Keratinocyte (primary cell): ENCODE data around the gene COX4I1. TPM values are rescaled to one million over a fixed set of nuclear protein-coding genes. Genes with fewer than 3 reads are reported as not detected.

Source experiments
- DNase-seq: peaks from one replicate; pipeline ENCODE4 v3.0.0-alpha.2; 2011; ENCODE audit warnings: low read depth, missing footprints, low spot score
- FAIRE-seq: peaks from 2 replicates; lab custom pipeline; 2011; peaks lifted over from hg19 to GRCh38; lab: Jason Lieb, UNC
- H2AFZ ChIP-seq: 2 replicates; pipeline ENCODE4 v1.6.0; 2012; ENCODE audit warnings: low read length, control low read depth, inconsistent platforms; ENCODE audit not compliant: control insufficient read depth
- H3K27ac ChIP-seq: 2 replicates; pipeline ENCODE4 v1.5.1; 2011; ENCODE audit warnings: low read length; ENCODE audit not compliant: control insufficient read depth, insufficient read depth
- H3K27me3 ChIP-seq: 3 replicates; pipeline ENCODE4 v1.6.0; 2011; ENCODE audit warnings: low read length; ENCODE audit not compliant: control insufficient read depth, insufficient read depth; ENCODE audit errors: extremely low read depth
- H3K36me3 ChIP-seq, 2 experiments: 2 replicates in 1 of 2; 3 replicates in 1 of 2; pipeline ENCODE4 v1.5.1; 2011; ENCODE audit warnings: low read length in 2 of 2, mild to moderate bottlenecking in 1 of 2; ENCODE audit not compliant: control insufficient read depth in 2 of 2, insufficient read depth in 2 of 2; ENCODE audit errors: extremely low read depth in 1 of 2
- H3K4me1 ChIP-seq: 3 replicates; pipeline ENCODE4 v1.5.1; 2011; ENCODE audit warnings: low read length; ENCODE audit not compliant: control insufficient read depth, insufficient read depth; ENCODE audit errors: extremely low read depth
- H3K4me2 ChIP-seq: 3 replicates; pipeline ENCODE4 v1.6.0; 2011; ENCODE audit warnings: low read depth, low read length; ENCODE audit not compliant: control insufficient read depth, insufficient read depth; ENCODE audit errors: extremely low read depth
- H3K4me3 ChIP-seq, 3 experiments: fragments of 200-600 bp in 1 of 3; sonication (generic) in 1 of 3; 2 replicates in 2 of 3; 3 replicates in 1 of 3; pipeline ENCODE4 v1.5.1; 2011 to 2016; ENCODE audit warnings: low read length in 3 of 3, mild to moderate bottlenecking in 3 of 3, control low read depth in 2 of 3, inconsistent platforms in 1 of 3, low read depth in 1 of 3, mixed read lengths in 1 of 3, mixed run types in 1 of 3, moderate library complexity in 1 of 3; ENCODE audit not compliant: control insufficient read depth in 2 of 3, insufficient read depth in 2 of 3; ENCODE audit errors: extremely low read depth in 1 of 3
- H3K79me2 ChIP-seq: 2 replicates; pipeline ENCODE4 v1.6.0; 2012; ENCODE audit warnings: low read length; ENCODE audit not compliant: control insufficient read depth, insufficient read depth
- H3K9ac ChIP-seq: 3 replicates; pipeline ENCODE4 v1.6.0; 2011; ENCODE audit warnings: low read length; ENCODE audit not compliant: control insufficient read depth, insufficient read depth; ENCODE audit errors: extremely low read depth
- H3K9me1 ChIP-seq: 3 replicates; pipeline ENCODE4 v1.6.0; 2011; ENCODE audit warnings: low read length; ENCODE audit not compliant: control insufficient read depth, insufficient read depth; ENCODE audit errors: extremely low read depth
- H3K9me3 ChIP-seq: 2 replicates; pipeline ENCODE4 v1.5.1; 2012; ENCODE audit warnings: low read depth, low read length; ENCODE audit not compliant: control insufficient read depth
- H4K20me1 ChIP-seq: 3 replicates; pipeline ENCODE4 v1.6.0; 2011; ENCODE audit warnings: low read length; ENCODE audit not compliant: control insufficient read depth, insufficient read depth; ENCODE audit errors: extremely low read depth
- CTCF ChIP-seq, 3 experiments: IDR thresholded peaks in 1 of 3; conservative IDR thresholded peaks in 1 of 3; optimal IDR thresholded peaks in 1 of 3; 2 replicates in 2 of 3; 3 replicates in 1 of 3; pipeline versions ENCODE3 to v1.5.1; 2011; ENCODE audit warnings: low read length in 3 of 3, mild to moderate bottlenecking in 3 of 3, moderate library complexity in 2 of 3, control low read depth in 1 of 3, inconsistent platforms in 1 of 3; ENCODE audit not compliant: insufficient read depth in 2 of 3; ENCODE audit errors: extremely low read depth in 1 of 3
- EZH2 ChIP-seq: IDR thresholded peaks from one replicate; pipeline ENCODE4 v1.6.1; 2012; ENCODE audit warnings: inconsistent platforms, mild to moderate bottlenecking, low read length, moderate library complexity
- dilution Hi-C: fragments of 300-500 bp; cut with MboI; formaldehyde crosslinking; loops from one replicate; pipeline ENCODE4 v1.7.0; 2020; ENCODE audit warnings: low sequenced_read_pairs; ENCODE audit not compliant: extremely low pct_ligation_motif_present
- polyA plus RNA-seq, 5 experiments: library from polyadenylated mRNA; depleted of rRNA in 3 of 5; stranded (reverse) in 3 of 5; stranded (forward) in 1 of 5; unstranded in 1 of 5; fragments of >200 nt; gene quantifications; 1 replicate in 1 of 5; 2 replicates in 3 of 5; 3 replicates in 1 of 5; pipeline versions ENCODE4 v1.2.1 to v1.2.3, GENCODE V29; 2011 to 2012; ENCODE audit warnings: missing spikeins in 2 of 5, low read depth in 1 of 5, low replicate concordance in 1 of 5

COX4I1 gene
- polyA plus RNA-seq, 1 donor (not counting 4 experiments of a cell fraction or from before 2014, with no cell fraction given) = 809 TPM

- Histone ChIP-seq H3K79me2 (no peaks in the 10 kb centered on the region), H2AFZ (no peak overlapping the region), H3K9ac (no peak overlapping the region), H3K4me2 (no peak overlapping the region), H3K9me3 (peaks cover 2% of the 10 kb centered on the region), H3K4me1 (no peaks in the 10 kb centered on the region), H4K20me1 (no peaks in the 10 kb centered on the region), H3K9me1 (no peaks in the 10 kb centered on the region), H3K27ac (no peak overlapping the region), H3K27me3 (peaks cover 10% of the 10 kb centered on the region), H3K4me3 (no peak overlapping the region), H3K36me3 (no peaks in the 10 kb centered on the region)
- no peak for DNase-seq
- TF ChIP-seq EZH2 = no peak
- TF ChIP-seq CTCF (optimal IDR thresholded peaks at IDR 0.05 in 1 of 3, IDR thresholded peaks at IDR 0.05 in 1 of 3, conservative IDR thresholded peaks at IDR 0.05 in 1 of 3; ENCODE audit: extremely low read depth in 1 of 3, insufficient read depth in 2 of 3, low read length in 3 of 3) = no peak
- no peak for FAIRE-seq
- dilution Hi-C loops = no loop called here
Observed at GRCh38 chr16:85832570-85833218, 33.2 kb downstream of the COX4I1 start.

- H3K4me2 ChIP-seq = no peak overlapping the region
- H3K9ac ChIP-seq = no peak overlapping the region
- H4K20me1 ChIP-seq = no peaks in the 10 kb centered on the region
- FAIRE-seq (no peak), DNase-seq (no peak)
- H3K9me1 ChIP-seq = no peaks in the 10 kb centered on the region
- H3K79me2 ChIP-seq = no peaks in the 10 kb centered on the region
- H3K27me3 ChIP-seq = peaks cover 10% of the 10 kb centered on the region
- H3K4me1 ChIP-seq = no peaks in the 10 kb centered on the region
- H3K27ac ChIP-seq = no peak overlapping the region
- no peak for TF ChIP-seq CTCF (optimal IDR thresholded peaks at IDR 0.05 in 1 of 3, IDR thresholded peaks at IDR 0.05 in 1 of 3, conservative IDR thresholded peaks at IDR 0.05 in 1 of 3; ENCODE audit: extremely low read depth in 1 of 3, insufficient read depth in 2 of 3, low read length in 3 of 3)
- TF ChIP-seq EZH2 = no peak
- no peak overlapping the region for H3K4me3 ChIP-seq
- H2AFZ ChIP-seq = no peak overlapping the region
- dilution Hi-C loops = no loop called here
- H3K9me3 ChIP-seq = peaks cover 2% of the 10 kb centered on the region
- H3K36me3 ChIP-seq = no peaks in the 10 kb centered on the region
Observed at GRCh38 chr16:85833219-85833920, 33.9 kb downstream of the COX4I1 start.
